Keratinocyte (primary cell): ENCODE measurements around the gene TEKTIP1. TPM values are rescaled to one million over a fixed set of nuclear protein-coding genes. Genes with fewer than 3 reads are reported as not detected.

Experiments
- DNase-seq: peaks from one replicate; pipeline ENCODE4 v3.0.0-alpha.2; 2011; ENCODE audit warnings: low read depth, missing footprints, low spot score
- FAIRE-seq: peaks from 2 replicates; lab custom pipeline; 2011; peaks lifted over from hg19 to GRCh38; lab: Jason Lieb, UNC
- H2AFZ ChIP-seq: 2 replicates; pipeline ENCODE4 v1.6.0; 2012; ENCODE audit warnings: low read length, control low read depth, inconsistent platforms; ENCODE audit not compliant: control insufficient read depth
- H3K27ac ChIP-seq: 2 replicates; pipeline ENCODE4 v1.5.1; 2011; ENCODE audit warnings: low read length; ENCODE audit not compliant: control insufficient read depth, insufficient read depth
- H3K27me3 ChIP-seq: 3 replicates; pipeline ENCODE4 v1.6.0; 2011; ENCODE audit warnings: low read length; ENCODE audit not compliant: control insufficient read depth, insufficient read depth; ENCODE audit errors: extremely low read depth
- H3K36me3 ChIP-seq, 2 experiments: 2 replicates in 1 of 2; 3 replicates in 1 of 2; pipeline ENCODE4 v1.5.1; 2011; ENCODE audit warnings: low read length in 2 of 2, mild to moderate bottlenecking in 1 of 2; ENCODE audit not compliant: control insufficient read depth in 2 of 2, insufficient read depth in 2 of 2; ENCODE audit errors: extremely low read depth in 1 of 2
- H3K4me1 ChIP-seq: 3 replicates; pipeline ENCODE4 v1.5.1; 2011; ENCODE audit warnings: low read length; ENCODE audit not compliant: control insufficient read depth, insufficient read depth; ENCODE audit errors: extremely low read depth
- H3K4me2 ChIP-seq: 3 replicates; pipeline ENCODE4 v1.6.0; 2011; ENCODE audit warnings: low read depth, low read length; ENCODE audit not compliant: control insufficient read depth, insufficient read depth; ENCODE audit errors: extremely low read depth
- H3K4me3 ChIP-seq, 3 experiments: fragments of 200-600 bp in 1 of 3; sonication (generic) in 1 of 3; 2 replicates in 2 of 3; 3 replicates in 1 of 3; pipeline ENCODE4 v1.5.1; 2011 to 2016; ENCODE audit warnings: low read length in 3 of 3, mild to moderate bottlenecking in 3 of 3, control low read depth in 2 of 3, inconsistent platforms in 1 of 3, low read depth in 1 of 3, mixed read lengths in 1 of 3, mixed run types in 1 of 3, moderate library complexity in 1 of 3; ENCODE audit not compliant: control insufficient read depth in 2 of 3, insufficient read depth in 2 of 3; ENCODE audit errors: extremely low read depth in 1 of 3
- H3K79me2 ChIP-seq: 2 replicates; pipeline ENCODE4 v1.6.0; 2012; ENCODE audit warnings: low read length; ENCODE audit not compliant: control insufficient read depth, insufficient read depth
- H3K9ac ChIP-seq: 3 replicates; pipeline ENCODE4 v1.6.0; 2011; ENCODE audit warnings: low read length; ENCODE audit not compliant: control insufficient read depth, insufficient read depth; ENCODE audit errors: extremely low read depth
- H3K9me1 ChIP-seq: 3 replicates; pipeline ENCODE4 v1.6.0; 2011; ENCODE audit warnings: low read length; ENCODE audit not compliant: control insufficient read depth, insufficient read depth; ENCODE audit errors: extremely low read depth
- H3K9me3 ChIP-seq: 2 replicates; pipeline ENCODE4 v1.5.1; 2012; ENCODE audit warnings: low read depth, low read length; ENCODE audit not compliant: control insufficient read depth
- H4K20me1 ChIP-seq: 3 replicates; pipeline ENCODE4 v1.6.0; 2011; ENCODE audit warnings: low read length; ENCODE audit not compliant: control insufficient read depth, insufficient read depth; ENCODE audit errors: extremely low read depth
- CTCF ChIP-seq, 3 experiments: IDR thresholded peaks in 1 of 3; conservative IDR thresholded peaks in 1 of 3; optimal IDR thresholded peaks in 1 of 3; 2 replicates in 2 of 3; 3 replicates in 1 of 3; pipeline versions ENCODE3 to v1.5.1; 2011; ENCODE audit warnings: low read length in 3 of 3, mild to moderate bottlenecking in 3 of 3, moderate library complexity in 2 of 3, control low read depth in 1 of 3, inconsistent platforms in 1 of 3; ENCODE audit not compliant: insufficient read depth in 2 of 3; ENCODE audit errors: extremely low read depth in 1 of 3
- EZH2 ChIP-seq: IDR thresholded peaks from one replicate; pipeline ENCODE4 v1.6.1; 2012; ENCODE audit warnings: inconsistent platforms, mild to moderate bottlenecking, low read length, moderate library complexity
- dilution Hi-C: fragments of 300-500 bp; cut with MboI; formaldehyde crosslinking; loops from one replicate; pipeline ENCODE4 v1.7.0; 2020; ENCODE audit warnings: low sequenced_read_pairs; ENCODE audit not compliant: extremely low pct_ligation_motif_present
- polyA plus RNA-seq, 5 experiments: library from polyadenylated mRNA; depleted of rRNA in 3 of 5; stranded (reverse) in 3 of 5; stranded (forward) in 1 of 5; unstranded in 1 of 5; fragments of >200 nt; gene quantifications; 1 replicate in 1 of 5; 2 replicates in 3 of 5; 3 replicates in 1 of 5; pipeline versions ENCODE4 v1.2.1 to v1.2.3, GENCODE V29; 2011 to 2012; ENCODE audit warnings: missing spikeins in 2 of 5, low read depth in 1 of 5, low replicate concordance in 1 of 5

TEKTIP1 gene
- polyA plus RNA-seq, 1 donor (not counting 4 experiments of a cell fraction or from before 2014, with no cell fraction given): not detected

- peaks cover 10% of the 10 kb centered on the region for H4K20me1 ChIP-seq
- peaks cover 21% of the 10 kb centered on the region for H3K79me2 ChIP-seq
- H3K27me3 ChIP-seq: no peaks in the 10 kb centered on the region
- H3K9me3 ChIP-seq: no peaks in the 10 kb centered on the region
- TF ChIP-seq CTCF (optimal IDR thresholded peaks at IDR 0.05 in 1 of 3, IDR thresholded peaks at IDR 0.05 in 1 of 3, conservative IDR thresholded peaks at IDR 0.05 in 1 of 3; ENCODE audit: extremely low read depth in 1 of 3, insufficient read depth in 2 of 3, low read length in 3 of 3): no peak
- no peak for TF ChIP-seq EZH2
- peaks cover 20 to 28% of the 10 kb centered on the region in 2 experiments for H3K36me3 ChIP-seq
- no peak overlapping the region for H3K9ac ChIP-seq
- H3K4me1 ChIP-seq: no peaks in the 10 kb centered on the region
- no peak overlapping the region for H2AFZ ChIP-seq
- H3K9me1 ChIP-seq: no peaks in the 10 kb centered on the region
- FAIRE-seq (no peak), DNase-seq (no peak)
- H3K27ac ChIP-seq: no peak overlapping the region
- dilution Hi-C loops: no loop called here
- H3K4me2 ChIP-seq: no peak overlapping the region
- no peak overlapping the region for H3K4me3 ChIP-seq
These were observed 11.6 kb upstream of the TEKTIP1 start for GRCh38 chr19:3527238-3527910.

- H3K36me3 ChIP-seq: peaks cover 20 to 31% of the 10 kb centered on the region in 2 experiments
- FAIRE-seq: no peak
- no peak overlapping the region for H3K4me2 ChIP-seq
- no peaks in the 10 kb centered on the region for H3K27me3 ChIP-seq
- H2AFZ ChIP-seq: no peak overlapping the region
- H3K27ac ChIP-seq: no peak overlapping the region
- TF ChIP-seq CTCF (optimal IDR thresholded peaks at IDR 0.05 in 1 of 3, IDR thresholded peaks at IDR 0.05 in 1 of 3, conservative IDR thresholded peaks at IDR 0.05 in 1 of 3; ENCODE audit: extremely low read depth in 1 of 3, insufficient read depth in 2 of 3, low read length in 3 of 3) (no peak), EZH2 (no peak)
- H3K9me1 ChIP-seq: no peaks in the 10 kb centered on the region
- peaks cover 6% of the 10 kb centered on the region for H4K20me1 ChIP-seq
- H3K4me3 ChIP-seq: no peak overlapping the region
- dilution Hi-C loops: no loop called here
- H3K9ac ChIP-seq: no peak overlapping the region
- H3K4me1 ChIP-seq: no peaks in the 10 kb centered on the region
- H3K79me2 ChIP-seq: peaks cover 14% of the 10 kb centered on the region
- no peak for DNase-seq
- H3K9me3 ChIP-seq: no peaks in the 10 kb centered on the region
These were observed 10.9 kb upstream of the TEKTIP1 start for GRCh38 chr19:3528080-3528479.
